ENCODE results near the gene FLOT2.

Gene FLOT2

GRCh38 chr17:28857905-28858800 lies 39.4 kb downstream of the FLOT2 start:
- no peaks in the 10 kb centered on the region for H3K9me2 ChIP-seq (replicated peaks; ENCODE audit: control insufficient read depth, low read length)
- H3F3A ChIP-seq (ENCODE audit: control insufficient read depth, insufficient read depth), result 0 out of 2 replicates have a peak, but pooled peaks cover 2% of the 10 kb centered on the region
- peaks cover 35% of the 10 kb centered on the region for H3K36me3 ChIP-seq (ENCODE audit: control insufficient read depth, low read length)
- no peak overlapping the region for H3K27ac ChIP-seq (ENCODE audit: low read depth, low read length)
- peaks cover 18% of the 10 kb centered on the region for H3K4me1 ChIP-seq (ENCODE audit: control insufficient read depth, low read length)
- H3K79me2 ChIP-seq (ENCODE audit: control insufficient read depth, low read length), result peaks cover 24% of the 10 kb centered on the region
- no peak for TF ChIP-seq EZH2phosphoT487 (IDR thresholded peaks at IDR 0.05; ENCODE audit: borderline replicate concordance, low read length)
- no peak for TF ChIP-seq CTCF (IDR thresholded peaks at IDR 0.05; ENCODE audit: low read depth, low read length, poor library complexity, severe bottlenecking)
- no peak overlapping the region for H3K4me2 ChIP-seq (ENCODE audit: low read length)
- H3K4me3 ChIP-seq (ENCODE audit: low read length), result no peak overlapping the region
- no peaks in the 10 kb centered on the region for H3K27me3 ChIP-seq (ENCODE audit: control insufficient read depth, low read length)
- H3K9me3 ChIP-seq (ENCODE audit: control insufficient read depth, insufficient read depth, low read length), result no peaks in the 10 kb centered on the region
- no peaks in the 10 kb centered on the region for H4K20me1 ChIP-seq (ENCODE audit: control insufficient read depth, insufficient read depth, low read depth, low read length)

DNA sequence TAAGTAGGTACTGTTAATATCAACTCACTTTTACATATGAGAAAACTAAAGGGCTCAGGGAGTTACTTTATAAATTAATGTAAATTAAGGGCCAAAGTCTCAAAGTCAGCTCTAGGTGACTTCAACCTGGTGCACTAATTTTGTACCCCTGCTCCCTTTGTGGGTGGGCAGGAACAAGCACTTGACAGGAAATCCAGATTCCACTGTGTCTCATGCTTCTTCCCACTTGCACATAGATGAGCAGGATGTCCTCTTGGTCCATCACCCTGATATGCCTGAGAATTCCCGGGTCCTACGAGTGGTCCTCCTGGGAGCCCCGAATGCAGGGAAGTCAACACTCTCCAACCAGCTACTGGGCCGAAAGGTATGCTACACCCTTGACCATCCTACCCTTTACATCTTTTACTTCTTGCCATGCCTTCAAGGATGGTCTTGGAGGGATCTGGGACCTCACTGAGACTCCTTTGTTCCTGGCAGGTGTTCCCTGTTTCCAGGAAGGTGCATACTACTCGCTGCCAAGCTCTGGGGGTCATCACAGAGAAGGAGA lies 41.4 kb downstream of the FLOT2 start:
- H4K20me1 ChIP-seq (ENCODE audit: control insufficient read depth, insufficient read depth, low read depth, low read length), result no peaks in the 10 kb centered on the region
- TF ChIP-seq CTCF (IDR thresholded peaks at IDR 0.05; ENCODE audit: low read depth, low read length, poor library complexity, severe bottlenecking) (no peak), EZH2phosphoT487 (IDR thresholded peaks at IDR 0.05; ENCODE audit: borderline replicate concordance, low read length) (no peak)
- H3K9me3 ChIP-seq (ENCODE audit: control insufficient read depth, insufficient read depth, low read length), result no peaks in the 10 kb centered on the region
- H3K4me2 ChIP-seq (ENCODE audit: low read length), result peak overlapping the region; percentile 98
- no peaks in the 10 kb centered on the region for H3K27me3 ChIP-seq (ENCODE audit: control insufficient read depth, low read length)
- H3K36me3 ChIP-seq (ENCODE audit: control insufficient read depth, low read length), result peaks cover 29% of the 10 kb centered on the region
- peaks cover 18% of the 10 kb centered on the region for H3K4me1 ChIP-seq (ENCODE audit: control insufficient read depth, low read length)
- no peaks in the 10 kb centered on the region for H3K9me2 ChIP-seq (replicated peaks; ENCODE audit: control insufficient read depth, low read length)
- H3K4me3 ChIP-seq (ENCODE audit: low read length), result peak overlapping the region; percentile 91
- no peak overlapping the region for H3K27ac ChIP-seq (ENCODE audit: low read depth, low read length)
- H3F3A ChIP-seq (ENCODE audit: control insufficient read depth, insufficient read depth), result 0 out of 2 replicates have a peak, but pooled peaks cover 2% of the 10 kb centered on the region
- H3K79me2 ChIP-seq (ENCODE audit: control insufficient read depth, low read length), result peaks cover 24% of the 10 kb centered on the region

- peaks cover 26% of the 10 kb centered on the region for H3K36me3 ChIP-seq (ENCODE audit: control insufficient read depth, low read length)
- peaks cover 18% of the 10 kb centered on the region for H3K4me1 ChIP-seq (ENCODE audit: control insufficient read depth, low read length)
- H3K27me3 ChIP-seq (ENCODE audit: control insufficient read depth, low read length), result no peaks in the 10 kb centered on the region
- no peaks in the 10 kb centered on the region for H3K9me2 ChIP-seq (replicated peaks; ENCODE audit: control insufficient read depth, low read length)
- H3K4me3 ChIP-seq (ENCODE audit: low read length), result peak overlapping the region; percentile 91
- H3K27ac ChIP-seq (ENCODE audit: low read depth, low read length), result peak overlapping the region; percentile 31; the same call in 1 of the 2 replicates
- H3K9me3 ChIP-seq (ENCODE audit: control insufficient read depth, insufficient read depth, low read length), result no peaks in the 10 kb centered on the region
- H3K79me2 ChIP-seq (ENCODE audit: control insufficient read depth, low read length), result peaks cover 24% of the 10 kb centered on the region
- H4K20me1 ChIP-seq (ENCODE audit: control insufficient read depth, insufficient read depth, low read depth, low read length), result no peaks in the 10 kb centered on the region
- H3F3A ChIP-seq (ENCODE audit: control insufficient read depth, insufficient read depth), result 0 out of 2 replicates have a peak, but pooled peaks cover 2% of the 10 kb centered on the region
- H3K4me2 ChIP-seq (ENCODE audit: low read length), result peak overlapping the region; percentile 98
- TF ChIP-seq EZH2phosphoT487 (IDR thresholded peaks at IDR 0.05; ENCODE audit: borderline replicate concordance, low read length), result no peak
- TF ChIP-seq CTCF (IDR thresholded peaks at IDR 0.05; ENCODE audit: low read depth, low read length, poor library complexity, severe bottlenecking), result no peak
Observed at GRCh38 chr17:28855336-28855679, 42.2 kb downstream of the FLOT2 start.

Data from DOHH2 (cell line).